NB4 (cell line): ENCODE data around the gene GATD1.

Source experiments
- DNase-seq: peaks from one replicate; pipeline ENCODE4 v3.0.0; 2010; ENCODE audit warnings: low read depth
- H3K4me3 ChIP-seq: one replicate; pipeline ENCODE4 v1.5.1; 2011; ENCODE audit warnings: mild to moderate bottlenecking, low read depth, low read length, moderate library complexity
- CTCF ChIP-seq: IDR thresholded peaks from one replicate; pipeline ENCODE4 v1.5.1; 2012; ENCODE audit warnings: low read depth, low read length
- MAX ChIP-seq: IDR thresholded peaks from 2 replicates; pipeline ENCODE4 v1.6.1; 2011; ENCODE audit warnings: low read depth, low read length
- MYC ChIP-seq: IDR thresholded peaks from 2 replicates; pipeline ENCODE4 v1.6.1; 2011; ENCODE audit warnings: low read depth, low read length
- POLR2A ChIP-seq: IDR thresholded peaks from 2 replicates; pipeline ENCODE4 v1.6.1; 2011; ENCODE audit warnings: mild to moderate bottlenecking; ENCODE audit not compliant: insufficient read length; ENCODE audit errors: extremely low read depth

Gene GATD1

DNA sequence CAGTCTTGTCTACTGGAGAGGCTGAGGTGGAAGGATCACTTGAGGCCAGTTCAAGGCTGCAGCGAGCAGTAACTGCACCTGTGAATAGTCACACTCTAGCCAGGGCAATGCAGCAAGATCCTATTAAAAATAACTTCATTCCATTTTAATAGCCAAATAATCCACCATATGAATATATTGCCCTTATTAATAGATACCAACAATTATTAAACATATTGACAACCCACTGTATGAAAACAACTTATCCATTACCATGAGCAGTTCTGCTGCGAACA, 10.4 kb downstream of the GATD1 start:
- H3K4me3 ChIP-seq, result no peak overlapping the region
- TF ChIP-seq MYC (no peak), POLR2A (no peak), CTCF (no peak), MAX (no peak)
- DNase-seq, result no peak

GRCh38 chr11:766106-766935, 11.0 kb downstream of the GATD1 start:
- DNase-seq, result no peak
- TF ChIP-seq MYC (no peak), CTCF (no peak), POLR2A (no peak), MAX (no peak)
- H3K4me3 ChIP-seq, result no peak overlapping the region

DNA sequence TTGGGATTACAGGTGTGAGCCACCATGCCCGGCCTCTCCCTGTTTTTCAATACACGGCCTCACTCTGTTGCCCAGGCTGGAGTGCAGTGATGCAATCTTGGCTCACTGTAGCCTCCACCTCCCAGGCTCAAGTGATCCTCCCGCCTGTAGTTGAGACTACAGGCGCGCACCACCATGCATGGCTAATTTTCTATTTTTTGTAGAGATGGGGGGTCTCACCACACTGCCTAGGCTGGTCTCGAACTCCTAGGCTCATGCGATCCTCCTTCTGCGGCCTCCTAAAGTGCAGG, 11.5 kb downstream of the GATD1 start:
- H3K4me3 ChIP-seq, result no peak overlapping the region
- TF ChIP-seq MAX (no peak), CTCF (no peak), POLR2A (no peak), MYC (no peak)
- no peak for DNase-seq

- DNase-seq, result peak; percentile 74
- 0 out of 2 replicates have a peak, but pooled peaks have one; percentile 25 for TF ChIP-seq MYC
- TF ChIP-seq POLR2A, result peak; percentile 18
- TF ChIP-seq CTCF, result peak; percentile 61
- TF ChIP-seq MAX, result peak; percentile 47
- no peak overlapping the region for H3K4me3 ChIP-seq
These were observed 12.1 kb downstream of the GATD1 start for GRCh38 chr11:765025-765801.

- no peak overlapping the region for H3K4me3 ChIP-seq
- DNase-seq, result no peak
- no peak for TF ChIP-seq MYC
- TF ChIP-seq CTCF, result no peak
- TF ChIP-seq POLR2A, result no peak
- no peak for TF ChIP-seq MAX
These were observed 12.8 kb downstream of the GATD1 start for GRCh38 chr11:764322-765024.
